ENCODE data around the gene FAIM2. TPM values are rescaled to one million over a fixed set of nuclear protein-coding genes. Genes with fewer than 3 reads are reported as not detected.

Gene FAIM2
- total and polyA plus RNA-seq, 10 of the 15 experiments (the other 5 are each of a cell fraction or from before 2014, with no cell fraction given), result not detected

GRCh38 chr12:49912345-49913255, 8.9 kb upstream of the FAIM2 start (continued):
- TF ChIP-seq TCF3 (IDR thresholded peaks at IDR 0.05; ENCODE audit: borderline replicate concordance, insufficient read depth, low read depth, low read length) (no peak), EGR1 (IDR thresholded peaks at IDR 0.05; ENCODE audit: borderline replicate concordance in 1 of 2, low read depth in 2 of 2, low read length in 2 of 2) (no peak), TBL1XR1 (IDR thresholded peaks at IDR 0.05; ENCODE audit: low read depth, low read length) (no peak), EP300 (IDR thresholded peaks at IDR 0.05; ENCODE audit: borderline replicate concordance in 1 of 2, control insufficient read depth in 1 of 2, low read depth in 2 of 2, low read length in 2 of 2) (no peak), HDAC6 (IDR thresholded peaks at IDR 0.05; ENCODE audit: unreplicated experiment) (no peak), NRF1 (conservative IDR thresholded peaks at IDR 0.05; ENCODE audit: low read depth, low read length) (no peak), NBN (IDR thresholded peaks at IDR 0.05) (no peak), SUPT20H (IDR thresholded peaks at IDR 0.05; ENCODE audit: borderline replicate concordance, control insufficient read depth, low read depth, low read length) (no peak), MTA2 (IDR thresholded peaks at IDR 0.05; ENCODE audit: low read depth) (no peak)

GRCh38 chr12:49911213-49911605, 7.5 kb upstream of the FAIM2 start:
- POLR2A ChIA-PET, result no interaction called here
- 6% methylated on average over 2 of the region's 2 CpGs for WGBS (ENCODE audit: insufficient coverage, insufficient replicate concordance, low lambda C conversion rate, missing lambda C conversion rate)
- SMC1A ChIA-PET (ENCODE audit: uncharacterized antibody, unreplicated experiment), result no interaction called here
- in situ Hi-C loops (cut with MboI), result no loop called here
- no peak overlapping the region for H3K9ac ChIP-seq (ENCODE audit: control insufficient read depth, insufficient read depth, low read length)
- H3K4me1 ChIP-seq (ENCODE audit: control insufficient read depth, insufficient read depth, low read length), result no peaks in the 10 kb centered on the region
- H4K20me1 ChIP-seq (ENCODE audit: control insufficient read depth, insufficient read depth), result no peaks in the 10 kb centered on the region
- CTCF ChIA-PET, result no interaction called here
- no TSS peak for BruUV-seq (replicated peaks)
- no peak for ATAC-seq
- no peak for FAIRE-seq
- RAD21 ChIA-PET (ENCODE audit: unreplicated experiment), result no interaction called here
- no peak overlapping the region for H2AFZ ChIP-seq (ENCODE audit: control insufficient read depth, low read depth, low read length)
- no peaks in the 10 kb centered on the region for H3K36me3 ChIP-seq (ENCODE audit: control insufficient read depth in 2 of 2, insufficient read depth in 2 of 2, low read length in 1 of 2)
- H3K4me2 ChIP-seq (ENCODE audit: control insufficient read depth, insufficient read depth), result no peak overlapping the region
- DNase-seq (ENCODE audit: low read depth, low spot score), result no peak
- no peaks in the 10 kb centered on the region for H3K9me3 ChIP-seq (replicated peaks; ENCODE audit: control insufficient read depth, insufficient read depth, low read length)
- H3K4me3 ChIP-seq, result no peak overlapping the region
- no peak overlapping the region for H3K27ac ChIP-seq (ENCODE audit: control insufficient read depth, insufficient read depth)
- intact Hi-C loops (cut with micrococcal nuclease; ENCODE audit: unreplicated experiment), result no loop called here
- H3K27me3 ChIP-seq (replicated peaks in 1 of 2; ENCODE audit: control insufficient read depth in 2 of 2, insufficient read depth in 2 of 2, low read length in 1 of 2), result peaks cover 0 to 5% of the 10 kb centered on the region in 2 experiments; a peak in 1 of 4 replicates
- no peaks in the 10 kb centered on the region for H3K79me2 ChIP-seq (ENCODE audit: control insufficient read depth, insufficient read depth, low read length)
- TF ChIP-seq TCF12 (IDR thresholded peaks at IDR 0.05; ENCODE audit: low read depth, low read length) (no peak), EZH2 (IDR thresholded peaks at IDR 0.05; ENCODE audit: borderline replicate concordance, control insufficient read depth, low read depth, low read length) (no peak), POLR2AphosphoS5 (IDR thresholded peaks at IDR 0.05; ENCODE audit: low read length) (no peak), BMI1 (IDR thresholded peaks at IDR 0.05; ENCODE audit: borderline replicate concordance) (no peak), BRCA1 (IDR thresholded peaks at IDR 0.05; ENCODE audit: low read depth, low read length) (no peak), MTA2 (IDR thresholded peaks at IDR 0.05; ENCODE audit: low read depth) (no peak), NKRF (conservative IDR thresholded peaks at IDR 0.05) (no peak), YBX1 (IDR thresholded peaks at IDR 0.05) (no peak), ZNF217 (IDR thresholded peaks at IDR 0.05) (no peak), SMAD5 (IDR thresholded peaks at IDR 0.05; ENCODE audit: low read depth) (no peak), CTCF (IDR thresholded peaks at IDR 0.05 in 2 of 3, conservative IDR thresholded peaks at IDR 0.05 in 1 of 3; ENCODE audit: control insufficient read depth in 2 of 3, extremely low read depth in 1 of 3, insufficient read depth in 1 of 3, low read depth in 3 of 3, low read length in 3 of 3) (no peak), MEF2B (IDR thresholded peaks at IDR 0.05; ENCODE audit: partially characterized antibody, poor library complexity, severe bottlenecking) (no peak)

All from GM12878 (cell line).